Measurements from ENCODE around the gene ATXN1.

The ATXN1 gene

DNA sequence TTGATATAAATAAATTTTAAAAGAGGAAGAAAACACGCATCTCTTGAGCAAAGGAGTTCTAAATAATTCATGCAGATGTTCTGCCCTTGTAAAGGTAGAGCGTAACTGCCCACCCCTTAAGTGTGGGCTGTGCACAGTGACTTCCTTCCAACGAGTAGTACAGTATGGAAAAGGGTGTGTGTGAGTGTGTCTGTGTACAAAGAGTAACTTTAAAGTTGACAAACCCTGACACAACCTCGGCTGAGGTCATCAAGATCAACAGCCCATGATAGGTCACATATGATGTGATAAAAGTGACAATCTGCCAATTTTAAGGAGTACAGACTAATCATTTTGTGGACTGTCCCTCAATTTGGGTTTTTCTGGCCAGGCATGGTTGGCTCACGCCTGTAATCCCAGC is 225.7 kb downstream of the ATXN1 start:
- Mint-ChIP-seq H3K27ac (peak overlapping the region; percentile 57), H3K4me3 (no peak overlapping the region), H3K4me1 (peaks cover 51% of the 10 kb centered on the region), H3K27me3 (no peaks in the 10 kb centered on the region), H3K9me3 (peaks cover 2% of the 10 kb centered on the region), H3K36me3 (peaks cover 38% of the 10 kb centered on the region)
- ATAC-seq = no peak

DNA sequence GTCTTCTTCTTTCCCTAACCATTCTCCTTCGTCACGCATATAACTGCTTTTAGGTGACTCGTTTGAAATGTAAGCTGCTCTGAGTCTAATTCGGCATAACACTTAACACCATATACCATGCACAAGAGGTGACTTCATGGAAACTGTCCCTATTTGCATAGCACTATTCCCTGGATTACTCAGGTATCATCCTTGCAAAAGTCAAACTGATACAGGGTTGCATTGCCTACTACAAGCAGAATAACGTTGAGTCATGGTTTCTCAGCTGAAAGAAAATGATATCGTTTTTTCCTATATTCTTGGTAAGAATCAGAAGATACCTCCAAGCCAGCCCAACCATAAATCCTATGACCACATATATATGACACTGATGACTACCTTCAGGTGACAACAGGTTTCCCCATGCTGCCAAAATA is 227.5 kb downstream of the ATXN1 start:
- Mint-ChIP-seq H3K4me1 (peaks cover 39% of the 10 kb centered on the region), H3K9me3 (peaks cover 2% of the 10 kb centered on the region), H3K27ac (peak overlapping the region; percentile 57), H3K27me3 (no peaks in the 10 kb centered on the region), H3K4me3 (no peak overlapping the region), H3K36me3 (peaks cover 26% of the 10 kb centered on the region)
- ATAC-seq = peak; percentile 34

DNA sequence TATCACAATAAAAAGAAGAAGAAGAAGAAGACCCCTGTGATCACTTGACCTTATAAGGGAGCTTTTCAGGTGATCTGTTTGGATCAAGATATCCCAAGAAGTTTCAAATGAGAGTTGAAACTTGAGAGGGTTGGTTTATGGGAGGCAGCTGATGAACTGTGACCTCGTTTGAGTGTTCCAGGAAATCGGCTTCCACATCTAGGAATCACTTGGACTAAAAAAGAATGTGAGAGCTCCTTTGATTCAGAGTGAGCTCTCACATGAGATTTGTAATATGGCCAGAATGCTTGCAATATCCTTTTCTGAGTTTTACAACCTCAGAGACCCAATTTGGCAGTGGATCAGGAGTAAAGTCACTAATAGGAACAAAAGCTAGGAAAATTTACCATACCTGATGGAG is 228.1 kb downstream of the ATXN1 start:
- no peak overlapping the region for H3K4me3 Mint-ChIP-seq
- H3K27me3 Mint-ChIP-seq = no peaks in the 10 kb centered on the region
- H3K9me3 Mint-ChIP-seq = peaks cover 2% of the 10 kb centered on the region
- ATAC-seq = no peak
- H3K4me1 Mint-ChIP-seq = peaks cover 39% of the 10 kb centered on the region
- peaks cover 23% of the 10 kb centered on the region for H3K36me3 Mint-ChIP-seq
- H3K27ac Mint-ChIP-seq = peak overlapping the region; percentile 57

DNA sequence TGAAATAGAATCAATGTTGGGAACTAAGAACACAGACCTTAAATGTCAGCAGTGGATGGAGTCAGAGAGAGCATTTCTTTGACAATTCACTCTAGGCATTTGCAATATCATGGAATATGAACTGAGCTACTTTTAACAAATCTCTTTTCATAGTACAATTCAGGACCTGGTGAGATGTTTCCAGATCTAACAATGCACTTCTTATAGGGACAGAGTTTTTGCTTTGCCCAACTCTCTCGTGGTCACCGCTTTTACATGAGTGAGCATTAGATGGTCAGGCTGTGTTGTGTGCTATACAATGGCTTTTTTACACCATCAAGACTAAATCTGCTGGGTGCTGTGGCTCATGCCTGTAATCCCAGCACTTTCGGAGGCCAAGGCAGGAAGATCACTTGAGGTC is 233.6 kb downstream of the ATXN1 start:
- Mint-ChIP-seq H3K4me3 (no peak overlapping the region), H3K27me3 (no peaks in the 10 kb centered on the region), H3K4me1 (peaks cover 6% of the 10 kb centered on the region), H3K36me3 (peaks cover 37% of the 10 kb centered on the region), H3K27ac (no peak overlapping the region), H3K9me3 (peaks cover 3% of the 10 kb centered on the region)
- no peak for ATAC-seq

DNA sequence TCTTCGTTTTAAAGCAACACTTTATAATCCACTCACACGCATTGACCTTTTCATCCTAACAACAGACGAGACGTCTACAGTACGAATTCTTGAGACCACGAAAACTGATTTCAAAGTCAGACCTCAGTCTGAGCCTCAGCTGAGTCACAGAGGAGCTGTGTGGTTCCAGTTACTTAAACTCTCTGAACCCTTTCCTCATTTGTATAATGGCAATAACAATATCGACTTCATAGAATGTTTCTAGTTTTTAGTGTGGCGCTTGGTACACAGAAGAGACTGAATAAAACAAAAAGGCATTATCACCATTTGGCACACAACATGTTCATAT is 236.9 kb downstream of the ATXN1 start:
- H3K36me3 Mint-ChIP-seq = peaks cover 60% of the 10 kb centered on the region
- H3K27me3 Mint-ChIP-seq = no peaks in the 10 kb centered on the region
- ATAC-seq = no peak
- no peak overlapping the region for H3K27ac Mint-ChIP-seq
- H3K4me3 Mint-ChIP-seq = no peak overlapping the region
- H3K9me3 Mint-ChIP-seq = peaks cover 3% of the 10 kb centered on the region
- peaks cover 4% of the 10 kb centered on the region for H3K4me1 Mint-ChIP-seq

DNA sequence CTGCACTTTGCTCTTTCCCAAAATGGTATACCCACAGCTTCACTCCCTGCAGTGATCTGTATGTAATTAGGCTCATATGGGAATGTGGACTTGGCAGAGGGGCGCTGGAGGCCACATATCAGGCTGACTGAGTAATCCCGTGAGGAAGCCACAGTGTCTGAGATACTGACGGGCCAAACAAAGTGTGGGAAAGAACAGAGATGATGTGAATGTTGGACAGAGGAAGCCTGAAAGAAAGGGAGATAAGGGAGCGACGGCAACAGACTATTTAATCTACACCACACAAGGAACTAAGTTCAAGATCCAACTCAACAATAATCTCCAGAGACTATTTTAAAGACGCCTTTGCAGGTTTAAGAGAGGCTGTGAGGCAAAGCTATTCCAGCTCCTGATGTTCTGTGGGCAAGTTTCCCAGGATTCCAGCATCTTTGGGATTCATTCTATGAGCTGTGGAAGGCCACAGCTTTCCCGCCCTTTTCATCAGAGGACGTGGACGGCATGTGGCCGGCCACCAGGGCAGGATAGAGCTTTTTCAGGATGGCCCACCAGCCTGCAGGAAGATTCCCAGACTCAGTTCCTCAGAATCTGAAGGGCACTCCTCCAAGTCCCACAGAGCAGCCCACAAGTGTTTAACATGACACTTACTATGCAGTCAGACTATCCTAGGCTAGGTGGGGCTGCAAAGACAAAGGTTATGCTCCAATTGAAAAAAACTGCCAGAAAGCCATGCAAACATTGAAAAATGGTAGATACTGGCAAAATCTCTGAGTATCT is 237.5 kb downstream of the ATXN1 start:
- no peak overlapping the region for H3K27ac Mint-ChIP-seq
- peaks cover 66% of the 10 kb centered on the region for H3K36me3 Mint-ChIP-seq
- no peak for ATAC-seq
- peaks cover 3% of the 10 kb centered on the region for H3K9me3 Mint-ChIP-seq
- H3K4me3 Mint-ChIP-seq = no peak overlapping the region
- peaks cover 10% of the 10 kb centered on the region for H3K4me1 Mint-ChIP-seq
- no peaks in the 10 kb centered on the region for H3K27me3 Mint-ChIP-seq

DNA sequence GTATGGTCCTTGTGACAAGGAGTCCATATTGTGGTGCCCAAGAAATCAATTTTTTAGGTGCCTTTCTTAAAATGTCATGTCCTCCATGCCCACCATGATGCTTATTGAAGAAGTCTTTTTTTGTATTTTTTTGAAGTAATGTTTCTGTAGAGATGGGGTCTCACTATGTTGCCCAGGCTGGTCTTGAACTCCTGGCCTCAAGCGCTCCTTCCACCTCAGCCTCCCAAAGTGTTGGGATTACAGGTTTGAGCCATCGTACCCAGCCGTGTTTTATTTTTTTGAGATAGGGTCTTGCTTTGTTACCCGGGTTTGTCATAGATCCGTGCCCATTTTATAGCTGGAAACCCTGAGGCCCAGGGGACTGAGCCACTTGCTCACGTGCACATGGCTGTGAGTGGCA is 238.3 kb downstream of the ATXN1 start:
- Mint-ChIP-seq H3K27me3 (no peaks in the 10 kb centered on the region), H3K9me3 (peaks cover 3% of the 10 kb centered on the region), H3K27ac (no peak overlapping the region), H3K4me1 (peaks cover 18% of the 10 kb centered on the region), H3K4me3 (no peak overlapping the region), H3K36me3 (peaks cover 74% of the 10 kb centered on the region)
- no peak for ATAC-seq

DNA sequence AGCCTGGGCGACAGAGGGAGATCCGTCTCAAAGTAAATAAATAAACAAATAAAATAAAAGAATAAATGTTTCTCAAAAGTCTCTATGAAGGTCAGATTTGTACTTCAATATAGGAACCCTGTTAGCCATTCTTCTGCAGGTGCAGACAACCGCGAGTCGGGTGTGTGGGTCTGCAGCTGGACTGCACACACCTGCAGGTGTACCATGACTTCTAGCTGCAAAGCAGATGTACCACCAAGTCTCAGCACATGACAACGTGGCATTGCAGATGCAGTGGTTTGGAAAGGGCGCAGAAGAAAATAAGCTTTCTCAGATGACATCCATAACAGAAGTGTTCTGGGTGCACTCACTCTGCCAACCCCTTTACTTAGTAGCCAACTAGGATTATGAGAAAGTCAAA is 239.7 kb downstream of the ATXN1 start:
- Mint-ChIP-seq H3K27me3 (no peaks in the 10 kb centered on the region), H3K9me3 (peaks cover 3% of the 10 kb centered on the region), H3K4me3 (no peak overlapping the region), H3K36me3 (peaks cover 82% of the 10 kb centered on the region), H3K27ac (no peak overlapping the region), H3K4me1 (peaks cover 30% of the 10 kb centered on the region)
- no peak for ATAC-seq

DNA sequence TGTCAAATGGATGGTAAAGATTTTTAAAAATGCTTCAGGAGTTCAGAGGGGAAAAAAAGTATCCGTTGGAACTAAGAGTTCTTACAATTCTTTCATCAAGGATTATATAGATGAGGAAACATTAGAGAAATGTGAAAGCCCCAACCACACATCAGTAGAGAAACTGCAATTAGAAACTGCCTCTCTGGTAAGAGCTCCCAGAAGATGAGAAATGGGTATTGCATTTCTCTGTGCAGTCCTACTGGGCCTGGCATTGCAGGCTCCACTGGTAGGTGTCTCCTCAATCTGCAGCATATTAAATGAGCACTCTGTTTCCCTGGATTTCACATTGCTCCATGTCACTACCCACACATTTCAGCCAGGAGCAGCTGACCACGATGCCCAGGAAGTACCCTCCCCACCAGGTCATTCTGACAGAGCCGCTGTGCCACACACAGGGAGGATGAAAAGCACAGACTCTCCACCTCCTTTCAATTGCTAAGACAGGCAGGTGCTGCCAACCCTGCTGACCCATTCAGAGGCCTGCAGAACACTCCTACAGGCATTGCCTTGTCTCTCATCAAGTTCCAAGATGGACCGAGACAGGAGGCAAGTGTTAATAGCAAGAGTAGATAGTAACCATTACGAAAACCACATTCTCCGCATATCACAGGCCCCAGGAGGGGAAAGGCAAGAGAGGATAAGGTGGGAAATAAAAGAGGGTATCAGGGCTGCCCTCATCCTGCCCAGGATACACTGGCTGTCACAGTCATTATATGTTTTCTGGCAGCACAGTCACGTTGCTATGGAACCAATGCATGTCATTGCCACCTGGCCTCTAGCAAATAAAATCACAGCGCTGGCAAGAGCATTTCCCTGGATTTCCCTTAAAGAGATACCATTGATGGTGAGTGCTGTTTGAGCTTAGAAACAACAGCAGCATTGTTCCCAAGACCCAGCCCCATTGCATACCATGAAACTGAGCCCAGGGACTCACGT is 241.7 kb downstream of the ATXN1 start:
- no peak overlapping the region for H3K4me3 Mint-ChIP-seq
- ATAC-seq = no peak
- peaks cover 84% of the 10 kb centered on the region for H3K36me3 Mint-ChIP-seq
- H3K27ac Mint-ChIP-seq = no peak overlapping the region
- no peaks in the 10 kb centered on the region for H3K9me3 Mint-ChIP-seq
- H3K27me3 Mint-ChIP-seq = no peaks in the 10 kb centered on the region
- H3K4me1 Mint-ChIP-seq = peaks cover 40% of the 10 kb centered on the region

DNA sequence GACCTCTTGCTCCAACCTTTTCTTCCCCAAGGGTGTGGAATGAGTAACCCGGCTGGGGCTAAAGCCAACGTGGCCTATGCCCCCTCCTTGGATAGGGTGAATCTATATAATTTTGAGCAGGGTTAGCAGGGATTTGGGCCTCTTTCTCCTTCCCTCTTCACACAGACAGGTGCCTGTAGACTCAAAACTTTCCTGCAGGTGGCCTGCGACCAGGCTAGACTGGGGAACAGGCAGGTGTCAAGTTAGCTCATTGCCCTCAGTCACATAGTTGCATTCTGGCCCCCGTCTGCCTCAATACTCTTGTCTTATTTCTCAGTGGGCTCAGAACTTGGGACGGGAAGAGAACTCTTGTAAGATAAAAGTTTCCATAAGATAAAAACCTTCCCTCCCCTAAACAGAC is 243.0 kb downstream of the ATXN1 start:
- Mint-ChIP-seq H3K4me3 (no peak overlapping the region), H3K9me3 (no peaks in the 10 kb centered on the region), H3K36me3 (peaks cover 85% of the 10 kb centered on the region), H3K27ac (peak overlapping the region; percentile 32), H3K27me3 (no peaks in the 10 kb centered on the region), H3K4me1 (peaks cover 52% of the 10 kb centered on the region)
- no peak for ATAC-seq

DNA sequence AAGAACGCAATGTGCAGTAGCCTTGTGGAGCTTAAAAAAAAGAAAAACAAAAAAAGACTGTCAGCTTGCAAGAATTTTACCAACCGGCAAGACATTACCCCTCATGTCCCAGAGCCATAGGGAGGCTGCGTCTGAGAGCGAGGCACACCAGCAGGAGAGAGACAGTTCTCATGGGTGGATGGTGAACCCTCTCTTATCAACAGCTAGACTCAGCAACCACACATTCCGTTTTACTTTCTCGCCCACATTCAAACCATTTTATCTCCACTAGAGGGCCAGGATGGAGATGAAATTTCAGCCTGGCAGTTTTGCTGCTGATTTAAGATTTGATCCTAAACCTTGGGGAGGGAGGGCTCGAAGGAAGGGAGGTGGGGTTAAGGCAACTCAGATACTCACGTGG is 247.0 kb downstream of the ATXN1 start:
- H3K36me3 Mint-ChIP-seq = peaks cover 62% of the 10 kb centered on the region

DNA sequence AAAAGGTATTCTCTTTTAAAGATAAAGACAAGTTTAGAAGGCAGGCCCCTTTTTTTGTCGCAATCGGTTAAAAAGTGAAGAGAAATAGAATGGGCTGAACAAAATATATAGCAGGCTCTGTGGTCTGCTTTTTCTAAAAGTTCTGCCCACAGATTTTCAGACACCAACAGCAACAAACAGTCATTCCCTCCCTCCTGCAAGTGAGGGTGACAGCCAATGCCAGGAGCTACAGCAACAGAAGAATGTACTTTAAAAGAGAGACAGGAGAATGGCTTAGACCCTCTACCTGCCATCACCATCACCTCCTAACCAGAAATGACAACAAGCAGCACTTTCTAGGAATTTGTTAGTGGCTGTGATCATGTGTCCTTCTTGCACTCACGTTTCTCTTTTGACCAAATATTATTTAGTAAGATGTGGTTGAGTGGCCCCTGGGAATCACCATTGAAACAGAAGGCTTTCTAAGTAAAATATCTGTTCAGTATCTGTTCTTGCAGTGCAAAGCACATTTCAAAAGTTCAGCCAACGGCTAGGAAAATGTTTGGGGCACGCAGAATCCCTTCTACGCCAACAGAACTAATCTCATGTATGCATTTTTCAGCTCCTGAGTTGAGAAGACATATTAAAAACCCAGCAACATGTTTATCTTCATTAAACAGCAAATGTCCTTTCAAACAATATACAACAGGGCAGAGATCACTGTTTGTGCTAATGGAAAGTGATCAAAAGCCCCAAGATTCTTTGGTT is 248.5 kb downstream of the ATXN1 start:
- H3K4me1 Mint-ChIP-seq = peaks cover 81% of the 10 kb centered on the region

More for the DNA sequence above, 247.0 kb downstream of the ATXN1 start:
- no peak for ATAC-seq
- peaks cover 84% of the 10 kb centered on the region for H3K4me1 Mint-ChIP-seq
- no peaks in the 10 kb centered on the region for H3K9me3 Mint-ChIP-seq
- H3K4me3 Mint-ChIP-seq = no peak overlapping the region
- H3K27ac Mint-ChIP-seq = peak overlapping the region; percentile 67
- no peaks in the 10 kb centered on the region for H3K27me3 Mint-ChIP-seq

DNA sequence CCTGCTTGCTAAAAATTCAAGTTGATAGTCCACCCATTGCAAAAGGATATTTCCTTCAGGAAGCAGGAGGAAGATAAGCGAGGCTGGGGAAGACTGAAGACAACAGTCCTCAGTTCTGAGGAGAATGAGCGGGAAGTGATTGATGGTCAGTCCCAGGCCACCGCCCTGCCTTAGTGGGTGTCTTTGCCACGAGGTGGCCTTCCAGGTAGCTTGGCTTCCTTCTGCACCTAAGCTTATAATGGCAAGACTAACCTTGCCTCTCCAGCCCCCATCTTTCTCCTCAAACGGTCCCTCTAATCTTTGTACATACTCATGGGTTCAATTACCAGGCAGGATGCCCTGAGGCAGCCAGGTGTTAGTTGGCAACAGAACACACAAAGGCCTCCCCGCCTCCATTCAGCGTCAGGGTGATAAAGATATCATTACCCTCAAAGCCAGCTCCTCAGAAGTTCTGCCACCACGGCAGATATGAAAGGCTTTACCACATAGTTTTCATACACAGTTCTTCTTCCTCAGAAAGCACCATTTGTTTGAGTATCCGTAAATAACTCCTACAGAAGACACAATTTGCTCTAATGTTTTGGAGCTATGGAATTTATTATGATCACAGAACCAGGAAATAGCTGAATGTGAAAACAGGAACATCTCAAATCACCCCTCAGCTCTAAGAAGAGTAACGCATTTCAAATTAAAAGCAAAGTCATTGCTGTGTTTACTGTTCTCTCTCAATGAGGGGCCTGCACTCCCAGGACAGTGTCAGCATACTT is 249.4 kb downstream of the ATXN1 start:
- peak overlapping the region; percentile 80 for H3K27ac Mint-ChIP-seq
- H3K4me3 Mint-ChIP-seq = peak overlapping the region; percentile 16
- peaks cover 2% of the 10 kb centered on the region for H3K9me3 Mint-ChIP-seq
- H3K4me1 Mint-ChIP-seq = peaks cover 75% of the 10 kb centered on the region
- ATAC-seq = peak; percentile 88
- no peaks in the 10 kb centered on the region for H3K27me3 Mint-ChIP-seq
- H3K36me3 Mint-ChIP-seq = peaks cover 40% of the 10 kb centered on the region

More for the DNA sequence above, 248.5 kb downstream of the ATXN1 start:
- Mint-ChIP-seq H3K27ac (peak overlapping the region; percentile 80), H3K27me3 (no peaks in the 10 kb centered on the region), H3K9me3 (peaks cover 2% of the 10 kb centered on the region), H3K4me3 (no peak overlapping the region), H3K36me3 (peaks cover 48% of the 10 kb centered on the region)
- peak; percentile 27 for ATAC-seq

DNA sequence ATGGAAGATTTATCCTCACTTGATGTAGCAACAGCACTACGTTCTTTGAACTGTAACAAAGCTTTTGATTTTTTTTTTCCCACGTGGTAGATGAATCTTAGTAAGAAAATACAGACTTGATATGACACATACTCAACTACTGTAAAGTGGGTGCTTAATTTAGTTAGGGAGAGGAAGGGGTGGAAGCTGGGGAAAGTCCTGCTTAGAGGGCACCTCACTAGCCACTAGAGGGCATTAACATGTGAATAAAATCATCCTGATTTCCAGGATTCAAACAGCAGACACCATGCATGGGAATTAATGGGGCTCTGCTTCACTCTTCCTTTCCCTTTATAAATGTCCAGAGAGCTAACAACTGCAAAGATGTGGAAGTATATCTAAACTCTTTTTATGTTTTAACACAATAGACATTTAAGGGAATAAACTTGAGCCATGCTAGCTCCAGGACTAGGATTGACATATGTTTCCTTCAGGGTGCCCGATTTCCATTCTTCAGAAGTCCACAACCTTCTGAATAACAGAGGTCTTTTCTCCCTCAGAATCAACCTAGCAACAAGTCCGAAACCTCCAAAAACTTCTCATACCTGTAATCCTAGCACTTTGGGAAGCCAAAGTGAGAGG is 250.1 kb downstream of the ATXN1 start:
- Mint-ChIP-seq H3K27me3 (no peaks in the 10 kb centered on the region), H3K4me3 (no peak overlapping the region), H3K36me3 (peaks cover 36% of the 10 kb centered on the region), H3K9me3 (peaks cover 2% of the 10 kb centered on the region), H3K4me1 (peaks cover 78% of the 10 kb centered on the region), H3K27ac (peak overlapping the region; percentile 80)
- no peak for ATAC-seq
